ENCODE measurements around the gene PIM3.
"Not testable (repeated sequence)": the region's sequence is repeated elsewhere in the genome, so short reads cannot be mapped to it uniquely, and the experiment has no call there.

The PIM3 gene

GRCh38 chr22:49943771-49944398, 16.7 kb upstream of the PIM3 start:
- DNase-seq (ENCODE audit: low read depth): no peak

GRCh38 chr22:49944399-49944891, 16.1 kb upstream of the PIM3 start:
- no peak for DNase-seq (ENCODE audit: low read depth)

GRCh38 chr22:49945042-49945794, 15.4 kb upstream of the PIM3 start:
- DNase-seq (ENCODE audit: low read depth): not testable (repeated sequence)

GRCh38 chr22:49946612-49947295, 13.8 kb upstream of the PIM3 start:
- DNase-seq (ENCODE audit: low read depth): no peak

- no peak for DNase-seq (ENCODE audit: low read depth)
These were observed 13.3 kb upstream of the PIM3 start for GRCh38 chr22:49947296-49947622.

GRCh38 chr22:49948116-49948957, 12.2 kb upstream of the PIM3 start:
- no peak for DNase-seq (ENCODE audit: low read depth)

GRCh38 chr22:49948958-49949913, 11.3 kb upstream of the PIM3 start:
- no peak for DNase-seq (ENCODE audit: low read depth)

GRCh38 chr22:49949914-49950292, 10.7 kb upstream of the PIM3 start:
- no peak for DNase-seq (ENCODE audit: low read depth)

- DNase-seq (ENCODE audit: low read depth): no peak
These were observed 10.1 kb upstream of the PIM3 start for GRCh38 chr22:49950396-49950994.

- no peak for DNase-seq (ENCODE audit: low read depth)
These were observed 9.4 kb upstream of the PIM3 start for GRCh38 chr22:49951000-49951677.

GRCh38 chr22:49951678-49951985, 8.9 kb upstream of the PIM3 start:
- DNase-seq (ENCODE audit: low read depth): no peak

- DNase-seq (ENCODE audit: low read depth): no peak
These were observed 8.3 kb upstream of the PIM3 start for GRCh38 chr22:49951986-49952896.

- no peak for DNase-seq (ENCODE audit: low read depth)
These were observed 7.4 kb upstream of the PIM3 start for GRCh38 chr22:49953027-49953679.

- no peak for DNase-seq (ENCODE audit: low read depth)
These were observed 6.8 kb upstream of the PIM3 start for GRCh38 chr22:49953680-49954344.

- no peak for DNase-seq (ENCODE audit: low read depth)
These were observed 6.2 kb upstream of the PIM3 start for GRCh38 chr22:49954354-49954753.

GRCh38 chr22:49954991-49955580, 5.5 kb upstream of the PIM3 start:
- DNase-seq (ENCODE audit: low read depth): no peak

GRCh38 chr22:49955581-49956417, 4.8 kb upstream of the PIM3 start:
- DNase-seq (ENCODE audit: low read depth): no peak
